Brain microvascular endothelial cell (primary cell): Measurements from ENCODE around the gene DPP10.
"Not testable (repeated sequence)": the region's sequence is repeated elsewhere in the genome, so short reads cannot be mapped to it uniquely, and the experiment has no call there.

Source experiments
- DNase-seq: peaks from one replicate; pipeline ENCODE4 v3.0.0-alpha.2; 2020
- H3K27ac ChIP-seq: fragments of 250-450 bp; sonication (Bioruptor Pico); 2 replicates; pipeline ENCODE4 v1.5.1; 2020; ENCODE audit warnings: mild to moderate bottlenecking, moderate library complexity
- H3K27me3 ChIP-seq: fragments of 250-450 bp; sonication (Bioruptor Pico); replicated peaks from 2 replicates; pipeline ENCODE4 v1.5.1; 2020; ENCODE audit warnings: mild to moderate bottlenecking
- H3K36me3 ChIP-seq: fragments of 250-450 bp; sonication (Bioruptor Pico); replicated peaks from 2 replicates; pipeline ENCODE4 v1.5.1; 2020; ENCODE audit warnings: mild to moderate bottlenecking
- H3K4me3 ChIP-seq: 2 replicates; pipeline ENCODE4 v1.5.1; 2011; ENCODE audit warnings: low read depth, mild to moderate bottlenecking, control low read depth, low read length, moderate library complexity
- CTCF ChIP-seq: IDR thresholded peaks from 2 replicates; pipeline ENCODE4 v1.5.1; 2011; ENCODE audit warnings: low read depth, mild to moderate bottlenecking, moderate library complexity, low read length, control low read depth, inconsistent platforms; ENCODE audit errors: missing control alignments
- in situ Hi-C: cut with HindIII; loops from 2 replicates; pipeline ENCODE4 v1.10.0; 2017; ENCODE audit warnings: low sequenced_read_pairs, low pct_ligation_motif_present

DPP10 gene

GRCh38 chr2:114940785-114941458 is 498.5 kb downstream of the DPP10 start:
- no peak for DNase-seq
- Histone ChIP-seq H3K27me3 (no peaks in the 10 kb centered on the region), H3K27ac (no peak overlapping the region), H3K4me3 (no peak overlapping the region), H3K36me3 (no peaks in the 10 kb centered on the region)
- in situ Hi-C loops, result no loop called here
- TF ChIP-seq CTCF, result no peak

- Histone ChIP-seq H3K27ac (no peak overlapping the region), H3K36me3 (no peaks in the 10 kb centered on the region), H3K4me3 (no peak overlapping the region), H3K27me3 (no peaks in the 10 kb centered on the region)
- DNase-seq, result no peak
- in situ Hi-C loops, result no loop called here
- no peak for TF ChIP-seq CTCF
Observed at GRCh38 chr2:114949228-114949804, 506.9 kb downstream of the DPP10 start.

DNA sequence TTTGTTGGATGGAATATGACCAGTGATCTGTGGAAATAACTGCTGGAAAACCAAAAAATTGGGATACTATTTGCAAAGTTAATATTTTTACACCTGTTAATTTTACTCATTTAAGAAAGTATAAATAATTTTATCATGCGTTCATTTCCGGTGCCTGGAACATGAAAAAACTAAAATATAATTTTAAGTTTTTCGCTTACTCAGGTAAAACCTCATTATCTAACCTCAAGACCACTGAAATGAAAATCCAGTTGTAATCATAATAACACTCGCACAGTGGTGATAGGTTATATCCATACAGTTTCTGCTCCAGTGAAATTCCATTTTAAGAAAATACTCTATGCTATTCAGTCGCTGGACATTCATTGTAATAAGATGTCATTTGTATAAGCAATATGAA is 517.9 kb downstream of the DPP10 start:
- Histone ChIP-seq H3K27ac (no peak overlapping the region), H3K4me3 (no peak overlapping the region), H3K36me3 (no peaks in the 10 kb centered on the region), H3K27me3 (no peaks in the 10 kb centered on the region)
- no peak for TF ChIP-seq CTCF
- in situ Hi-C loops, result no loop called here
- no peak for DNase-seq

DNA sequence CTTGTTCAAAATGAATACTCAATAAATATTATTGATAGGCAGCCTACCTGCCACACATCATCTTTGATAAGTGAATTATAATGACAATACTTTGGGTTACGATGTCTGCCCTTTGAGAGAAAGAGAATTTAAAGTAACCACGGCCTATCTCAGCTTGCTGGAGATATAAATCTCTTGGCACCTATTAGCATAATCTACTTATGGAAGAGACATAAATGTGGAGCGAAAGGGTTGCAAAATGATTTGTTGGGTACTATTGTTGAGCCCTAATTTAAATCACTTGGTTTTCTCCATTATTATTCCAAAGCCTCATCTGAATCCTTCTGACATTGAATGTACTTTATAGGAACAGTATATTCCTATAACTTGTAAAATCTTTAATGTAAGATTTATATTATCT is 520.1 kb downstream of the DPP10 start:
- H3K4me3 ChIP-seq, result no peak overlapping the region
- DNase-seq, result no peak
- H3K36me3 ChIP-seq, result no peaks in the 10 kb centered on the region
- TF ChIP-seq CTCF, result no peak
- H3K27me3 ChIP-seq, result no peaks in the 10 kb centered on the region
- H3K27ac ChIP-seq, result no peak overlapping the region
- in situ Hi-C loops, result no loop called here

- Histone ChIP-seq H3K36me3 (no peaks in the 10 kb centered on the region), H3K4me3 (no peak overlapping the region), H3K27ac (no peak overlapping the region), H3K27me3 (no peaks in the 10 kb centered on the region)
- DNase-seq, result no peak
- in situ Hi-C loops, result no loop called here
- TF ChIP-seq CTCF, result no peak
Observed at GRCh38 chr2:114968748-114969400, 526.4 kb downstream of the DPP10 start.

DNA sequence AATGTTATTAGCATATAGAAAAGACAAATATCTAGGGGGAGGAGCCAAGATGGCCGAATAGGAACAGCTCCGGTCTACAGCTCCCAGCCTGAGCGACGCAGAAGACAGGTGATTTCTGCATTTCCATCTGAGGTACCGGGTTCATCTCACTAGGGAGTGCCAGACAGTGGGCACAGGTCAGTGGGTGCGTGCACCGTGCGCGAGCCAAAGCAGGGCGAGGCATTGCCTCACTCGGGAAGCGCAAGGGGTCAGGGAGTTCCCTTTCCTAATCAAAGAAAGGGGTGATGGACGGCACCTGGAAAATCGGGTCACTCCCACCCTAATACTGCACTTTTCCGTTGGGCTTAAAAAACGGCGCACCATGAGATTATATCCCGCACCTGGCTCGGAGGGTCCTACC is 561.9 kb downstream of the DPP10 start:
- H3K4me3 ChIP-seq, in situ Hi-C loops, H3K36me3 ChIP-seq, H3K27ac ChIP-seq, DNase-seq, H3K27me3 ChIP-seq: not testable (repeated sequence)
